Ishikawa (cell line): ENCODE results near the gene ARHGEF28.

ENCODE experiments used
- EP300 ChIP-seq: IDR thresholded peaks from 2 replicates; pipeline ENCODE4 v1.6.1; 2012; ENCODE audit warnings: borderline replicate concordance
- YY1 ChIP-seq: IDR thresholded peaks from 2 replicates; pipeline ENCODE4 v1.6.1; 2012; ENCODE audit warnings: low read depth
- ZBTB7A ChIP-seq: IDR thresholded peaks from 2 replicates; pipeline ENCODE4 v1.6.1; 2012; ENCODE audit warnings: low read depth
- TF ChIP-seq, protein P1 (sequence below): IDR thresholded peaks from 2 replicates; pipeline ENCODE4 v1.6.1; 2012; ENCODE audit warnings: low read depth, mild to moderate bottlenecking

- TF ChIP-seq YY1 (no peak), EP300 (no peak), ZBTB7A (no peak)
- TF ChIP-seq, protein P1, sequence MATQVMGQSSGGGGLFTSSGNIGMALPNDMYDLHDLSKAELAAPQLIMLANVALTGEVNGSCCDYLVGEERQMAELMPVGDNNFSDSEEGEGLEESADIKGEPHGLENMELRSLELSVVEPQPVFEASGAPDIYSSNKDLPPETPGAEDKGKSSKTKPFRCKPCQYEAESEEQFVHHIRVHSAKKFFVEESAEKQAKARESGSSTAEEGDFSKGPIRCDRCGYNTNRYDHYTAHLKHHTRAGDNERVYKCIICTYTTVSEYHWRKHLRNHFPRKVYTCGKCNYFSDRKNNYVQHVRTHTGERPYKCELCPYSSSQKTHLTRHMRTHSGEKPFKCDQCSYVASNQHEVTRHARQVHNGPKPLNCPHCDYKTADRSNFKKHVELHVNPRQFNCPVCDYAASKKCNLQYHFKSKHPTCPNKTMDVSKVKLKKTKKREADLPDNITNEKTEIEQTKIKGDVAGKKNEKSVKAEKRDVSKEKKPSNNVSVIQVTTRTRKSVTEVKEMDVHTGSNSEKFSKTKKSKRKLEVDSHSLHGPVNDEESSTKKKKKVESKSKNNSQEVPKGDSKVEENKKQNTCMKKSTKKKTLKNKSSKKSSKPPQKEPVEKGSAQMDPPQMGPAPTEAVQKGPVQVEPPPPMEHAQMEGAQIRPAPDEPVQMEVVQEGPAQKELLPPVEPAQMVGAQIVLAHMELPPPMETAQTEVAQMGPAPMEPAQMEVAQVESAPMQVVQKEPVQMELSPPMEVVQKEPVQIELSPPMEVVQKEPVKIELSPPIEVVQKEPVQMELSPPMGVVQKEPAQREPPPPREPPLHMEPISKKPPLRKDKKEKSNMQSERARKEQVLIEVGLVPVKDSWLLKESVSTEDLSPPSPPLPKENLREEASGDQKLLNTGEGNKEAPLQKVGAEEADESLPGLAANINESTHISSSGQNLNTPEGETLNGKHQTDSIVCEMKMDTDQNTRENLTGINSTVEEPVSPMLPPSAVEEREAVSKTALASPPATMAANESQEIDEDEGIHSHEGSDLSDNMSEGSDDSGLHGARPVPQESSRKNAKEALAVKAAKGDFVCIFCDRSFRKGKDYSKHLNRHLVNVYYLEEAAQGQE = no peak
These were observed 312.9 kb downstream of the ARHGEF28 start for GRCh38 chr5:73938938-73939320.
